PC-3 (cell line): Measurements from ENCODE around the gene UNC13C.

Source experiments
- EZH2phosphoT487 ChIP-seq: fragments of 300-600 bp; sonication (generic); IDR thresholded peaks from 2 replicates; pipeline ENCODE4 v1.6.1; 2018; ENCODE audit warnings: mild to moderate bottlenecking, antibody characterized with exemption, low read length, borderline replicate concordance
- TF ChIP-seq, protein P1 (sequence below): fragments of 300-600 bp; sonication (generic); conservative IDR thresholded peaks from 2 replicates; pipeline ENCODE4 v1.5.1; 2017; ENCODE audit warnings: antibody characterized with exemption, low read depth, mild to moderate bottlenecking, low read length

DNA sequence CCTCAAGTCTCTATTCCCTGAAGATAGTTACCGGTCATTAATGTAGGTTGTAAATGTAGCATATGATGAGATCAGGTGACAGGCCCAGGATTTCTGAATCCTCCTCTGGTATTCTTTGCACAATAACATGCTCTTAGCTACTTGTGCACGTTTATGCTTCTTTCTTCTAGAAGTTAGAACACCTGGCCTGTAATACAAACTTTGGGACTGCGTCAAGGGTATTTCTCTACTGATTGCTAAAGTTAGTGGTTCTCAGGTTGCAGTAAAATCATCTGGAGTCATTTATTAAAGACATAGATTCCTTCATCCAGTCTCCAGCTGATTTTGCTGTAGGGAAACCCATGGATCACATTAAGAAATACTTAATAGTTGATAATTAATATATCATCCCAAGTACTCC lies 48.0 kb downstream of the UNC13C start:
- TF ChIP-seq EZH2phosphoT487, result no peak
- TF ChIP-seq, protein P1, sequence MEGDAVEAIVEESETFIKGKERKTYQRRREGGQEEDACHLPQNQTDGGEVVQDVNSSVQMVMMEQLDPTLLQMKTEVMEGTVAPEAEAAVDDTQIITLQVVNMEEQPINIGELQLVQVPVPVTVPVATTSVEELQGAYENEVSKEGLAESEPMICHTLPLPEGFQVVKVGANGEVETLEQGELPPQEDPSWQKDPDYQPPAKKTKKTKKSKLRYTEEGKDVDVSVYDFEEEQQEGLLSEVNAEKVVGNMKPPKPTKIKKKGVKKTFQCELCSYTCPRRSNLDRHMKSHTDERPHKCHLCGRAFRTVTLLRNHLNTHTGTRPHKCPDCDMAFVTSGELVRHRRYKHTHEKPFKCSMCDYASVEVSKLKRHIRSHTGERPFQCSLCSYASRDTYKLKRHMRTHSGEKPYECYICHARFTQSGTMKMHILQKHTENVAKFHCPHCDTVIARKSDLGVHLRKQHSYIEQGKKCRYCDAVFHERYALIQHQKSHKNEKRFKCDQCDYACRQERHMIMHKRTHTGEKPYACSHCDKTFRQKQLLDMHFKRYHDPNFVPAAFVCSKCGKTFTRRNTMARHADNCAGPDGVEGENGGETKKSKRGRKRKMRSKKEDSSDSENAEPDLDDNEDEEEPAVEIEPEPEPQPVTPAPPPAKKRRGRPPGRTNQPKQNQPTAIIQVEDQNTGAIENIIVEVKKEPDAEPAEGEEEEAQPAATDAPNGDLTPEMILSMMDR, result no peak
